Activated CD8-positive, alpha-beta T cell treated with anti-CD3 and anti-CD28 coated beads for 36 hours (primary cell): ENCODE measurements around the gene DHX16. TPM values are rescaled to one million over a fixed set of nuclear protein-coding genes. Genes with fewer than 3 reads are reported as not detected.
A peak's percentile ranks its signal among the peaks of the same experiment; 100 is the strongest.

Experiments used
- ATAC-seq: fragments of 200-7000 bp; cut with Tn5 transposase; one replicate; pipeline ENCODE4 v1.10.0; 2021; ENCODE audit warnings: mild to moderate bottlenecking, moderate library complexity
- CTCF ChIA-PET: fragments of 350-600 bp; sonication (Branson Sonifier 250); formaldehyde crosslinking; loops from one replicate; lab custom pipeline; 2021; ENCODE audit warnings: antibody characterized with exemption; lab: Charles Lee
- POLR2A ChIA-PET: fragments of 350-600 bp; sonication (Branson Sonifier 250); formaldehyde crosslinking; loops from one replicate; lab custom pipeline; 2021; ENCODE audit warnings: antibody characterized with exemption; lab: Charles Lee
- DNase-seq: peaks from one replicate; pipeline ENCODE4 v3.0.0-alpha.2; 2020
- H3K27ac Mint-ChIP-seq: one replicate; pipeline ENCODE4 v1.8.0; 2021; ENCODE audit warnings: mild to moderate bottlenecking, mixed read lengths
- H3K27me3 Mint-ChIP-seq: one replicate; pipeline ENCODE4 v1.8.0; 2021; ENCODE audit warnings: mixed read lengths
- H3K36me3 Mint-ChIP-seq: one replicate; pipeline ENCODE4 v1.8.0; 2021; ENCODE audit warnings: low read depth, mixed read lengths
- H3K4me1 Mint-ChIP-seq: one replicate; pipeline ENCODE4 v1.8.0; 2021; ENCODE audit warnings: low read depth, mixed read lengths
- H3K4me3 Mint-ChIP-seq: one replicate; pipeline ENCODE4 v1.8.0; 2021; ENCODE audit warnings: mild to moderate bottlenecking, moderate library complexity, mixed read lengths
- H3K9me3 Mint-ChIP-seq: one replicate; pipeline ENCODE4 v1.8.0; 2021; ENCODE audit warnings: mixed read lengths
- intact Hi-C: fragments of 100-400 bp; cut with micrococcal nuclease; formaldehyde crosslinking; loops from one replicate; pipeline ENCODE4 v1.10.0; 2022
- total RNA-seq, 2 experiments: library from RNA; stranded (reverse); gene quantifications; one replicate each; pipeline ENCODE4 v1.2.3, GENCODE V29; 2021
- TF ChIP-seq, protein P1 (sequence below): fragments of 200-600 bp; IDR thresholded peaks from one replicate; pipeline ENCODE4 v1.8.0; 2022; ENCODE audit warnings: antibody characterized with exemption, mild to moderate bottlenecking

Gene DHX16
- total RNA-seq, 2 experiments from 2014 or later, result 31.1 to 31.3 TPM

DNA sequence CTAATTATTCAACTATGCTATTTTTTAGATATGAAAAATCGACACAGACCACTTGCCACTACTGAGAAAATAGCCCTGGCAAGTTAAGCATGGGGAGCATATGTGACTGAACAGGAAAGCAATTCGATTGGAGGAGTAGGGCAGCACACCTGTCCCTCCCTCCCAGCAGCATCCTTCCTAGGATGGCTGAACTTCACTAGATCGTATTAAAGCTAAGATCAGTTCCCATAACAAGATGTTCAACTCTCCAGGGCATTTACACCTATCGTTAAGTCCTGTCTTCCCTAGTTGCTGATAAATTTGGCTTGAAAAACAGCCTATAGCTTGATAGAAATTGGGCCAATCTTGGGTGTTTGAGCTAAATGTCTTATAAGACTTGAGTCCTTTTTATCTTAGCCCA lies 62.7 kb downstream of the DHX16 start:
- ChIA-PET CTCF (interaction anchor here (1.0 to 1.6 kb wide), 5 partner anchors 12 to 157 kb away, joined by 4 to 25 read pairs (median 5); no protein-coding TSS in a partner anchor), POLR2A (interaction anchor here (0.9 to 1.6 kb wide), 9 partner anchors 9 to 53 kb away, joined by 3 to 8 read pairs (median 4); partner anchors contain the start of genes GNL1 and PRR3)
- no peaks in the 10 kb centered on the region for H3K27me3 Mint-ChIP-seq
- intact Hi-C loops, result no loop called here
- DNase-seq (no peak), ATAC-seq (no peak)
- H3K9me3 Mint-ChIP-seq, result no peaks in the 10 kb centered on the region
- TF ChIP-seq, protein P1, sequence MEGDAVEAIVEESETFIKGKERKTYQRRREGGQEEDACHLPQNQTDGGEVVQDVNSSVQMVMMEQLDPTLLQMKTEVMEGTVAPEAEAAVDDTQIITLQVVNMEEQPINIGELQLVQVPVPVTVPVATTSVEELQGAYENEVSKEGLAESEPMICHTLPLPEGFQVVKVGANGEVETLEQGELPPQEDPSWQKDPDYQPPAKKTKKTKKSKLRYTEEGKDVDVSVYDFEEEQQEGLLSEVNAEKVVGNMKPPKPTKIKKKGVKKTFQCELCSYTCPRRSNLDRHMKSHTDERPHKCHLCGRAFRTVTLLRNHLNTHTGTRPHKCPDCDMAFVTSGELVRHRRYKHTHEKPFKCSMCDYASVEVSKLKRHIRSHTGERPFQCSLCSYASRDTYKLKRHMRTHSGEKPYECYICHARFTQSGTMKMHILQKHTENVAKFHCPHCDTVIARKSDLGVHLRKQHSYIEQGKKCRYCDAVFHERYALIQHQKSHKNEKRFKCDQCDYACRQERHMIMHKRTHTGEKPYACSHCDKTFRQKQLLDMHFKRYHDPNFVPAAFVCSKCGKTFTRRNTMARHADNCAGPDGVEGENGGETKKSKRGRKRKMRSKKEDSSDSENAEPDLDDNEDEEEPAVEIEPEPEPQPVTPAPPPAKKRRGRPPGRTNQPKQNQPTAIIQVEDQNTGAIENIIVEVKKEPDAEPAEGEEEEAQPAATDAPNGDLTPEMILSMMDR, result no peak
- peaks cover 63% of the 10 kb centered on the region for H3K4me1 Mint-ChIP-seq
- no peak overlapping the region for H3K4me3 Mint-ChIP-seq
- H3K36me3 Mint-ChIP-seq, result peaks cover 86% of the 10 kb centered on the region
- peak overlapping the region; percentile 59 for H3K27ac Mint-ChIP-seq

DNA sequence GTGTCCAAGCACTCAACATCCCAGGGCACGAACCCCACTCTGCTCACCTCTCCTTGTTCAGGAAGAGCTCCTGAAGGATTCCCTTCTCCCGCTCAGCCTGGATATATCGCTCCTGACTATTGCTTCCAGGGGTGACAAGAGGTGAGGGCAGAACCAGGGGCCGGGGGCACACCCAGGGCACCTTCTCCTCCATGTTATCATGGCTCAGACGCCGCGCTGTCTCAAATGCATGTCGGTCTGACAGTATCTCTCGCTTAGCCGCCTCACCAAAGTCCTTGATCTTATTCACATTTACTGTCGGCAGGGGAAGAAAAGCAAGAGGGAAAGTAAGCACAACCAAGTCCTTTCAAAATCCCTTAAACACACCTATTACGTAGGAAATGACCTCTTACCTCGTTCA lies 68.8 kb downstream of the DHX16 start:
- Mint-ChIP-seq H3K9me3 (no peaks in the 10 kb centered on the region), H3K4me3 (no peak overlapping the region), H3K27me3 (no peaks in the 10 kb centered on the region), H3K36me3 (peaks cover 66% of the 10 kb centered on the region), H3K27ac (no peak overlapping the region), H3K4me1 (peaks cover 18% of the 10 kb centered on the region)
- intact Hi-C loops, result no loop called here
- TF ChIP-seq, protein P1, result no peak
- ChIA-PET CTCF (interaction anchor here (0.6 to 2.2 kb wide), 7 partner anchors 9 to 122 kb away, joined by 3 to 7 read pairs (median 4); no protein-coding TSS in a partner anchor), POLR2A (interaction anchor here (0.6 to 9.5 kb wide), 5 partner anchors 9 to 113 kb away, joined by 3 to 121 read pairs (median 4); no protein-coding TSS in a partner anchor)
- no peak for DNase-seq
- no peak for ATAC-seq

Other genes with a start within 250 kb of the DHX16 start
- 100 to 1,000 TPM; 493 to 499 TPM for gene HLA-E, start 183.5 kb downstream of the DHX16 start, total RNA-seq
- gene GNL1, start 116.5 kb downstream of the DHX16 start, total RNA-seq, result 100 to 1,000 TPM; 107 to 122 TPM
- gene PRR3, start 115.7 kb downstream of the DHX16 start, total RNA-seq, result 10 to 100 TPM; 23.0 to 24.6 TPM
- 10 to 100 TPM; 86.9 to 88.0 TPM for gene ABCF1, start 101.6 kb downstream of the DHX16 start, total RNA-seq
- 10 to 100 TPM; 59.0 to 59.8 TPM for gene PPP1R10, start 55.8 kb downstream of the DHX16 start, total RNA-seq
- 100 to 1,000 TPM; 109 to 110 TPM for gene MRPS18B, start 55.2 kb downstream of the DHX16 start, total RNA-seq
- 1 to 10 TPM; 7.5 to 7.8 TPM for gene ATAT1, start 46.1 kb downstream of the DHX16 start, total RNA-seq
- 10 to 100 TPM; 34.8 to 40.1 TPM for gene C6orf136, start 25.9 kb downstream of the DHX16 start, total RNA-seq
- gene PPP1R18, start 13.6 kb upstream of the DHX16 start, total RNA-seq, result 100 to 1,000 TPM; 174 to 177 TPM
- gene NRM, start 18.0 kb upstream of the DHX16 start, total RNA-seq, result 10 to 100 TPM; 21.0 to 22.0 TPM
- 10 to 100 TPM; 80.4 to 90.7 TPM for gene MDC1, start 44.3 kb upstream of the DHX16 start, total RNA-seq
- 1,000 to 10,000 TPM; 1,556 to 1,579 TPM for gene TUBB, start 47.3 kb upstream of the DHX16 start, total RNA-seq
- gene FLOT1, start 69.7 kb upstream of the DHX16 start, total RNA-seq, result 100 to 1,000 TPM; 135 TPM
- gene IER3, start 71.5 kb upstream of the DHX16 start, total RNA-seq, result 100 to 1,000 TPM; 375 to 386 TPM
- 10 to 100 TPM; 14.4 to 14.5 TPM for gene DDR1, start 211.5 kb upstream of the DHX16 start, total RNA-seq
- 10 to 100 TPM; 37.1 to 41.9 TPM for gene GTF2H4, start 235.2 kb upstream of the DHX16 start, total RNA-seq
- gene VARS2, start 241.2 kb upstream of the DHX16 start, total RNA-seq, result 10 to 100 TPM; 83.0 to 84.0 TPM